K562 (cell line): Measurements from ENCODE around the gene NMS. TPM values are rescaled to one million over a fixed set of nuclear protein-coding genes. Genes with fewer than 3 reads are reported as not detected.

Experiments used
- SIX5 ChIP-seq, 2 experiments: IDR thresholded peaks; 2 replicates each; pipeline ENCODE4 v1.6.1; 2011; ENCODE audit warnings: low read length in 2 of 2, borderline replicate concordance in 1 of 2, low read depth in 1 of 2, mild to moderate bottlenecking in 1 of 2, moderate library complexity in 1 of 2; ENCODE audit not compliant: insufficient read depth in 1 of 2
- TAF9B ChIP-seq: fragments of 450-650 bp; IDR thresholded peaks from 2 replicates; pipeline ENCODE4 v1.6.1; 2018; ENCODE audit warnings: mild to moderate bottlenecking; ENCODE audit not compliant: partially characterized antibody
- polyA plus RNA-seq, 8 experiments: library from polyadenylated mRNA; depleted of rRNA in 4 of 8; stranded (reverse) in 5 of 8; unstranded in 3 of 8; fragments of >200 nt; fragmentation: Nextera tagmentation in 2 of 8; fragmentation: Illumina TruSeq in 1 of 8; extraction: Ambion mirVana in 2 of 8; extraction: Trizol in 1 of 8; gene quantifications; 2 replicates each; pipeline versions ENCODE4 v1.2.1 to v1.2.3, GENCODE V29; 2011 to 2014; ENCODE audit warnings: inconsistent platforms in 1 of 8, missing spikeins in 1 of 8
- total RNA-seq, 7 experiments: library from RNA; depleted of rRNA in 6 of 7; stranded (reverse); fragments of >200 nt in 6 of 7; fragmentation: Illumina TruSeq in 2 of 7; extraction: Trizol in 2 of 7; gene quantifications; 2 replicates each; pipeline versions ENCODE4 v1.2.1 to v1.2.3, GENCODE V29; 2011 to 2021; ENCODE audit warnings: low replicate concordance in 1 of 7
- TF ChIP-seq, protein P1 (sequence below): fragments of 200-800 bp; sonication (Bioruptor generic); IDR thresholded peaks from 2 replicates; pipeline ENCODE4 v1.6.1; 2016; ENCODE audit warnings: missing genetic modification characterization, missing compliant biosample characterization

The NMS gene
- total and polyA plus RNA-seq, 9 of the 15 experiments (the other 6 are each of a cell fraction or from before 2014, with no cell fraction given), result not detected

DNA sequence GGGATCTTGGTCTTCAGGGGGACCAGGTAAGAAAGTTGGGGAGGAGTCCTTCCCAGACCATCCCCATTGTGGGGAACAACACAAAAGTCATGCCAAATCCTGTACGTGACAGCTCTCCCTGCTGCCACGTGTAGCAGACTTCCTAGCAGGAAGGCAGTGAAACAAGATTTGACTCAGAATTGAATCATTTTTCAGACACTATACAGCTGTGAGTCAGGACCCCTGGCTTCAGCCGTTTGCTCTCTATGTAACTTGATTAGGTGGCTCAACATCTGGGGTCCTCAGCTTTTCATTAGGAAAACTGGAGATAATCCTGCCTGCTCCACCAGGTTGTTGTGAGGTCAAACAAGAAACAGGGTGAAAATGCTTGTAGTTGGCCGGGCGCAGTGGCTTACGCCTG is 59.6 kb downstream of the NMS start (continued):
- TF ChIP-seq, protein P1, sequence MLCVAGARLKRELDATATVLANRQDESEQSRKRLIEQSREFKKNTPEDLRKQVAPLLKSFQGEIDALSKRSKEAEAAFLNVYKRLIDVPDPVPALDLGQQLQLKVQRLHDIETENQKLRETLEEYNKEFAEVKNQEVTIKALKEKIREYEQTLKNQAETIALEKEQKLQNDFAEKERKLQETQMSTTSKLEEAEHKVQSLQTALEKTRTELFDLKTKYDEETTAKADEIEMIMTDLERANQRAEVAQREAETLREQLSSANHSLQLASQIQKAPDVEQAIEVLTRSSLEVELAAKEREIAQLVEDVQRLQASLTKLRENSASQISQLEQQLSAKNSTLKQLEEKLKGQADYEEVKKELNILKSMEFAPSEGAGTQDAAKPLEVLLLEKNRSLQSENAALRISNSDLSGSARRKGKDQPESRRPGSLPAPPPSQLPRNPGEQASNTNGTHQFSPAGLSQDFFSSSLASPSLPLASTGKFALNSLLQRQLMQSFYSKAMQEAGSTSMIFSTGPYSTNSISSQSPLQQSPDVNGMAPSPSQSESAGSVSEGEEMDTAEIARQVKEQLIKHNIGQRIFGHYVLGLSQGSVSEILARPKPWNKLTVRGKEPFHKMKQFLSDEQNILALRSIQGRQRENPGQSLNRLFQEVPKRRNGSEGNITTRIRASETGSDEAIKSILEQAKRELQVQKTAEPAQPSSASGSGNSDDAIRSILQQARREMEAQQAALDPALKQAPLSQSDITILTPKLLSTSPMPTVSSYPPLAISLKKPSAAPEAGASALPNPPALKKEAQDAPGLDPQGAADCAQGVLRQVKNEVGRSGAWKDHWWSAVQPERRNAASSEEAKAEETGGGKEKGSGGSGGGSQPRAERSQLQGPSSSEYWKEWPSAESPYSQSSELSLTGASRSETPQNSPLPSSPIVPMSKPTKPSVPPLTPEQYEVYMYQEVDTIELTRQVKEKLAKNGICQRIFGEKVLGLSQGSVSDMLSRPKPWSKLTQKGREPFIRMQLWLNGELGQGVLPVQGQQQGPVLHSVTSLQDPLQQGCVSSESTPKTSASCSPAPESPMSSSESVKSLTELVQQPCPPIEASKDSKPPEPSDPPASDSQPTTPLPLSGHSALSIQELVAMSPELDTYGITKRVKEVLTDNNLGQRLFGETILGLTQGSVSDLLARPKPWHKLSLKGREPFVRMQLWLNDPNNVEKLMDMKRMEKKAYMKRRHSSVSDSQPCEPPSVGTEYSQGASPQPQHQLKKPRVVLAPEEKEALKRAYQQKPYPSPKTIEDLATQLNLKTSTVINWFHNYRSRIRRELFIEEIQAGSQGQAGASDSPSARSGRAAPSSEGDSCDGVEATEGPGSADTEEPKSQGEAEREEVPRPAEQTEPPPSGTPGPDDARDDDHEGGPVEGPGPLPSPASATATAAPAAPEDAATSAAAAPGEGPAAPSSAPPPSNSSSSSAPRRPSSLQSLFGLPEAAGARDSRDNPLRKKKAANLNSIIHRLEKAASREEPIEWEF (CRISPR knock-in tag), result no peak
- TF ChIP-seq SIX5 (IDR thresholded peaks at IDR 0.05; ENCODE audit: borderline replicate concordance in 1 of 2, insufficient read depth in 1 of 2, low read depth in 1 of 2, low read length in 2 of 2) (no peak), TAF9B (no peak)

Other genes starting within 250 kb of the NMS start
- 2.0 and 2.6 TPM in 2 replicates for gene LONRF2, start 148.0 kb upstream of the NMS start, total RNA-seq (2014; rRNA removed)
- 2.7 and 3.3 TPM in 2 replicates for gene LONRF2, start 148.0 kb upstream of the NMS start, total RNA-seq (2014; rRNA removed; fragmentation: Illumina TruSeq; extraction: Trizol)
- gene LONRF2, start 148.0 kb upstream of the NMS start, total RNA-seq (2015; rRNA removed; fragmentation: Illumina TruSeq; extraction: Trizol), result 2.2 and 2.5 TPM in 2 replicates
- 3.6 and 5.0 TPM in 2 replicates for gene LONRF2, start 148.0 kb upstream of the NMS start, total RNA-seq (2021)
- gene LONRF2, start 148.0 kb upstream of the NMS start, polyA plus RNA-seq (2011; rRNA removed), result 4.5 and 4.8 TPM in 2 replicates
- gene LONRF2, start 148.0 kb upstream of the NMS start, polyA plus RNA-seq (2014; fragmentation: Illumina TruSeq; extraction: Trizol), result 3.4 and 3.8 TPM in 2 replicates
- under 1 TPM; 0.35 TPM for gene LONRF2, start 148.0 kb upstream of the NMS start, polyA plus RNA-seq (2014; fragmentation: Nextera tagmentation; extraction: Ambion mirVana)
- 2.7 and 3.0 TPM in 2 replicates for gene LONRF2, start 148.0 kb upstream of the NMS start, polyA plus RNA-seq (2014; rRNA removed)
- gene CHST10, start 52.8 kb upstream of the NMS start, total RNA-seq (2014; rRNA removed), result 19.7 and 21.1 TPM in 2 replicates
- gene CHST10, start 52.8 kb upstream of the NMS start, total RNA-seq (2014; rRNA removed; fragmentation: Illumina TruSeq; extraction: Trizol), result 18.5 and 19.5 TPM in 2 replicates
- 17.6 and 17.8 TPM in 2 replicates for gene CHST10, start 52.8 kb upstream of the NMS start, total RNA-seq (2015; rRNA removed; fragmentation: Illumina TruSeq; extraction: Trizol)
- gene CHST10, start 52.8 kb upstream of the NMS start, total RNA-seq (2021), result 16.8 and 19.3 TPM in 2 replicates
- gene CHST10, start 52.8 kb upstream of the NMS start, polyA plus RNA-seq (2011; rRNA removed), result 21.1 and 25.0 TPM in 2 replicates
- gene CHST10, start 52.8 kb upstream of the NMS start, polyA plus RNA-seq (2014; fragmentation: Illumina TruSeq; extraction: Trizol), result 27.2 and 30.9 TPM in 2 replicates
- gene CHST10, start 52.8 kb upstream of the NMS start, polyA plus RNA-seq (2014; fragmentation: Nextera tagmentation; extraction: Ambion mirVana), result 1 to 10 TPM; 1.3 to 5.3 TPM
- gene CHST10, start 52.8 kb upstream of the NMS start, polyA plus RNA-seq (2014; rRNA removed), result 18.2 and 18.8 TPM in 2 replicates
- 16.6 and 23.7 TPM in 2 replicates for gene PDCL3, start 92.5 kb downstream of the NMS start, total RNA-seq (2014; rRNA removed)
- 23.7 and 25.8 TPM in 2 replicates for gene PDCL3, start 92.5 kb downstream of the NMS start, total RNA-seq (2014; rRNA removed; fragmentation: Illumina TruSeq; extraction: Trizol)
- gene PDCL3, start 92.5 kb downstream of the NMS start, total RNA-seq (2015; rRNA removed; fragmentation: Illumina TruSeq; extraction: Trizol), result 25.4 and 26.9 TPM in 2 replicates
- gene PDCL3, start 92.5 kb downstream of the NMS start, total RNA-seq (2021), result 21.3 and 22.9 TPM in 2 replicates
- gene PDCL3, start 92.5 kb downstream of the NMS start, polyA plus RNA-seq (2011; rRNA removed), result 22.3 and 22.4 TPM in 2 replicates
- gene PDCL3, start 92.5 kb downstream of the NMS start, polyA plus RNA-seq (2014; fragmentation: Illumina TruSeq; extraction: Trizol), result 38.4 and 41.6 TPM in 2 replicates
- 10 to 100 TPM; 72.0 to 76.7 TPM for gene PDCL3, start 92.5 kb downstream of the NMS start, polyA plus RNA-seq (2014; fragmentation: Nextera tagmentation; extraction: Ambion mirVana)
- gene PDCL3, start 92.5 kb downstream of the NMS start, polyA plus RNA-seq (2014; rRNA removed), result 36.0 and 40.5 TPM in 2 replicates